A549 (cell line): ENCODE measurements around the gene ELAVL1. TPM values are rescaled to one million over a fixed set of nuclear protein-coding genes. Genes with fewer than 3 reads are reported as not detected.

ENCODE experiments used
- ATAC-seq, 2 experiments: fragments of 200-7000 bp in 1 of 2; fragments of >200 bp in 1 of 2; cut with Nextera tagmentation in 1 of 2; cut with Tn5 transposase in 1 of 2; 3 replicates each; pipeline versions ENCODE4 v1.8.0 to v1.9.1; 2018 to 2020; ENCODE audit warnings: mild to moderate bottlenecking in 1 of 2, moderate library complexity in 1 of 2
- CTCF ChIA-PET: fragments of 300-600 bp; sonication (Branson Sonifier 250); formaldehyde crosslinking; extraction: SDS; loops from one replicate; lab custom pipeline; 2021; ENCODE audit warnings: antibody characterized with exemption, inconsistent platforms; lab: Yijun Ruan, JAX
- POLR2A ChIA-PET: fragments of 350-600 bp; formaldehyde crosslinking; extraction: SDS; loops from one replicate; lab custom pipeline; 2021; ENCODE audit warnings: antibody characterized with exemption, inconsistent platforms; lab: Yijun Ruan, JAX
- DNase-seq, 2 experiments: peaks; one replicate each; pipeline versions ENCODE4 v3.0.0 to v3.0.0-alpha.2; 2011 to 2016; ENCODE audit warnings: low read depth in 1 of 2, low spot score in 1 of 2
- FAIRE-seq: peaks from 2 replicates; lab custom pipeline; 2011; peaks lifted over from hg19 to GRCh38; lab: Jason Lieb, UNC
- H3K27ac ChIP-seq, 2 experiments: fragments of >200 bp; sonication (Bioruptor Twin); formaldehyde crosslinking; 3 replicates each; pipeline ENCODE4 v1.5.1; 2016 to 2017
- H3K4me1 ChIP-seq: fragments of >200 bp; sonication (Bioruptor Twin); formaldehyde crosslinking; 3 replicates; pipeline ENCODE4 v1.6.1; 2016
- H3K4me2 ChIP-seq: fragments of >200 bp; sonication (Bioruptor Twin); formaldehyde crosslinking; 3 replicates; pipeline ENCODE4 v1.6.1; 2016
- H3K4me3 ChIP-seq: fragments of >200 bp; sonication (Bioruptor Twin); formaldehyde crosslinking; 3 replicates; pipeline ENCODE4 v1.5.1; 2016
- H3K9me3 ChIP-seq: fragments of >200 bp; sonication (Bioruptor Twin); formaldehyde crosslinking; 3 replicates; pipeline ENCODE4 v1.6.1; 2016
- CBX8 ChIP-seq: fragments of 200-600 bp; sonication (generic); IDR thresholded peaks from 2 replicates; pipeline ENCODE4 v1.6.1; 2016
- CHD2 ChIP-seq: fragments of 150-350 bp; IDR thresholded peaks from 2 replicates; pipeline ENCODE4 v1.6.1; 2014; ENCODE audit warnings: low read length; ENCODE audit not compliant: partially characterized antibody
- CTCF ChIP-seq: fragments of >200 bp; sonication (Bioruptor Twin); formaldehyde crosslinking; IDR thresholded peaks from 3 replicates; pipeline ENCODE4 v1.5.1; 2016
- EHF ChIP-seq: fragments of 250-450 bp; sonication (Bioruptor Pico); IDR thresholded peaks from 2 replicates; pipeline ENCODE4 v1.5.0; 2020; ENCODE audit warnings: mild to moderate bottlenecking
- EHMT2 ChIP-seq: fragments of 200-600 bp; sonication (generic); IDR thresholded peaks from 2 replicates; pipeline ENCODE4 v1.6.1; 2016; ENCODE audit warnings: antibody characterized with exemption, low read depth, mild to moderate bottlenecking, moderate library complexity
- ELK1 ChIP-seq: fragments of 150-350 bp; IDR thresholded peaks from 2 replicates; pipeline ENCODE4 v1.6.1; 2014; ENCODE audit warnings: low read depth, mild to moderate bottlenecking, low read length
- ESRRA ChIP-seq: fragments of 150-350 bp; IDR thresholded peaks from 2 replicates; pipeline ENCODE4 v1.6.1; 2014; ENCODE audit warnings: mild to moderate bottlenecking, low read length, borderline replicate concordance
- FOSB ChIP-seq: fragments of 250-450 bp; sonication (Bioruptor Pico); IDR thresholded peaks from 2 replicates; pipeline ENCODE4 v1.5.0; 2020; ENCODE audit warnings: mild to moderate bottlenecking, moderate library complexity
- FOSL2 ChIP-seq, 2 experiments: fragments of 450-650 bp in 1 of 2; fragments of >200 bp in 1 of 2; sonication (Bioruptor Twin) in 1 of 2; formaldehyde crosslinking; IDR thresholded peaks; 2 replicates each; pipeline versions ENCODE4 v1.5.0 to v1.6.1; 2016 to 2020; ENCODE audit warnings: mild to moderate bottlenecking in 1 of 2, moderate library complexity in 1 of 2
- GATA3 ChIP-seq: IDR thresholded peaks from 2 replicates; pipeline ENCODE4 v1.6.1; 2012; ENCODE audit warnings: borderline replicate concordance
- HES2 ChIP-seq: fragments of >200 bp; sonication (Bioruptor Twin); formaldehyde crosslinking; IDR thresholded peaks from 2 replicates; pipeline ENCODE4 v1.6.1; 2016
- HOXB5 ChIP-seq: fragments of 250-450 bp; sonication (Bioruptor Pico); IDR thresholded peaks from 2 replicates; pipeline ENCODE4 v1.5.0; 2020; ENCODE audit warnings: mild to moderate bottlenecking, moderate library complexity
- JUN ChIP-seq, 2 experiments: fragments of >200 bp; sonication (Bioruptor Twin); formaldehyde crosslinking; IDR thresholded peaks; 2 replicates in 1 of 2; 3 replicates in 1 of 2; pipeline ENCODE4 v1.6.1; 2016 to 2017
- MAX ChIP-seq: IDR thresholded peaks from 2 replicates; pipeline ENCODE4 v1.6.1; 2012
- MAZ ChIP-seq: fragments of 150-350 bp; IDR thresholded peaks from 2 replicates; pipeline ENCODE4 v1.6.1; 2014; ENCODE audit warnings: antibody characterized with exemption, low read depth, low read length, borderline replicate concordance
- NFE2L2 ChIP-seq: fragments of 150-350 bp; conservative IDR thresholded peaks from 2 replicates; pipeline ENCODE4 v1.6.1; 2014; ENCODE audit warnings: low read length
- NPAS2 ChIP-seq: fragments of 250-450 bp; sonication (Bioruptor Pico); IDR thresholded peaks from 2 replicates; pipeline ENCODE4 v1.8.0; 2022; ENCODE audit warnings: mild to moderate bottlenecking, moderate library complexity, borderline replicate concordance
- PHF8 ChIP-seq: fragments of 200-600 bp; sonication (generic); IDR thresholded peaks from 2 replicates; pipeline ENCODE4 v1.6.1; 2016; ENCODE audit warnings: low read depth, mild to moderate bottlenecking, antibody characterized with exemption, moderate library complexity, borderline replicate concordance
- POLR2A ChIP-seq: IDR thresholded peaks from 2 replicates; pipeline ENCODE4 v1.6.1; 2012; ENCODE audit warnings: mild to moderate bottlenecking, low read length
- POLR2AphosphoS2 ChIP-seq: conservative IDR thresholded peaks from 2 replicates; pipeline ENCODE4 v1.6.1; 2012; ENCODE audit warnings: low read length, improper control_type of control experiment, inconsistent platforms
- REST ChIP-seq: fragments of 200-600 bp; sonication (generic); IDR thresholded peaks from 2 replicates; pipeline ENCODE4 v1.6.1; 2016; ENCODE audit warnings: antibody characterized with exemption, mild to moderate bottlenecking, moderate library complexity
- RFX5 ChIP-seq: fragments of 450-650 bp; IDR thresholded peaks from 2 replicates; pipeline ENCODE4 v1.7.1; 2014; ENCODE audit warnings: antibody characterized with exemption, mild to moderate bottlenecking, moderate library complexity
- USF2 ChIP-seq: fragments of 450-650 bp; IDR thresholded peaks from 2 replicates; pipeline ENCODE4 v1.6.1; 2014; ENCODE audit warnings: antibody characterized with exemption
- ZFP36 ChIP-seq: fragments of 450-650 bp; IDR thresholded peaks from 2 replicates; pipeline ENCODE4 v1.6.1; 2014; ENCODE audit warnings: borderline replicate concordance; ENCODE audit not compliant: partially characterized antibody
- WGBS: methylation state at CpG from one replicate; pipeline ENCODE4 v1.1.6; 2017; ENCODE audit errors: missing lambda C conversion rate; 5-methylcytosine and 5-hydroxymethylcytosine counted together
- polyA plus RNA-seq, 4 experiments: library from polyadenylated mRNA; depleted of rRNA in 3 of 4; stranded (reverse); fragments of >200 nt; fragmentation: RNase III in 1 of 4; extraction: RNeasy Plus Mini Kit Qiagen cat#74134 plus additional on column Dnase treatment in 1 of 4; gene quantifications; 2 replicates in 3 of 4; 3 replicates in 1 of 4; pipeline ENCODE4 v1.2.3, GENCODE V29; 2011 to 2017

ELAVL1 gene
- polyA plus RNA-seq, 2 of the 4 experiments (the other 2 are of a cell fraction): 39.3 to 55.6 TPM

- TF ChIP-seq EHMT2 (no peak), PHF8 (no peak), CHD2 (no peak), MAX (no peak), RFX5 (no peak), ELK1 (no peak), GATA3 (no peak), CBX8 (no peak), ESRRA (no peak), FOSL2 (IDR thresholded peaks at IDR 0.05) (no peak), FOSL2 (CRISPR knock-in tag; IDR thresholded peaks at IDR 0.05) (no peak), EHF (CRISPR knock-in tag) (no peak), HOXB5 (CRISPR knock-in tag) (no peak), JUN (IDR thresholded peaks at IDR 0.05) (no peak), NPAS2 (CRISPR knock-in tag) (no peak), FOSB (no peak), CTCF (no peak), POLR2AphosphoS2 (no peak)
- peaks cover 8% of the 10 kb centered on the region for H3K4me1 ChIP-seq
- no peaks in the 10 kb centered on the region for H3K9me3 ChIP-seq
- ChIA-PET CTCF (interaction anchor here (1.4 to 2.2 kb wide), 2 partner anchors 8 to 41 kb away, joined by 4 to 14 read pairs; no protein-coding TSS in a partner anchor), POLR2A (no interaction called here)
- H3K4me2 ChIP-seq: no peak overlapping the region
- no peak overlapping the region for H3K27ac ChIP-seq
- FAIRE-seq: no peak
- no peak for ATAC-seq
- no peak overlapping the region for H3K4me3 ChIP-seq
- 82% methylated on average over 4 of the region's 21 CpGs for WGBS
- DNase-seq: no peak
Observed at GRCh38 chr19:7909471-7910067, 95.9 kb downstream of the ELAVL1 start.

GRCh38 chr19:7908742-7909461 lies 96.5 kb downstream of the ELAVL1 start:
- DNase-seq (no peak), FAIRE-seq (no peak), ATAC-seq (peak; percentile 7 to 46; a peak in 3 of 6 replicates)
- H3K4me2 ChIP-seq: no peak overlapping the region
- H3K27ac ChIP-seq: no peak overlapping the region
- ChIA-PET CTCF (interaction anchor here (0.8 to 2.2 kb wide), 4 partner anchors 9 to 39 kb away, joined by 3 to 14 read pairs (median 3); no protein-coding TSS in a partner anchor), POLR2A (interaction anchor here (0.8 kb wide), 1 partner anchor 12 kb away, joined by 3 read pairs; the partner anchor contains the start of gene SNAPC2)
- H3K4me3 ChIP-seq: no peak overlapping the region
- 80% methylated on average over 2 of the region's 19 CpGs for WGBS
- H3K9me3 ChIP-seq: no peaks in the 10 kb centered on the region
- H3K4me1 ChIP-seq: peaks cover 8% of the 10 kb centered on the region
- TF ChIP-seq CBX8 (no peak), USF2 (no peak), POLR2A (no peak), HES2 (no peak), ZFP36 (no peak), REST (no peak), NFE2L2 (no peak), CTCF (no peak), EHF (CRISPR knock-in tag) (no peak), MAZ (no peak)
